ENCODE results near the gene ADAMTS17. TPM values are rescaled to one million over a fixed set of nuclear protein-coding genes. Genes with fewer than 3 reads are reported as not detected.

Gene ADAMTS17
- total and polyA plus RNA-seq, 3 donors from 2014 or later, result 6.8 to 17.8 (median 12.4) TPM

DNA sequence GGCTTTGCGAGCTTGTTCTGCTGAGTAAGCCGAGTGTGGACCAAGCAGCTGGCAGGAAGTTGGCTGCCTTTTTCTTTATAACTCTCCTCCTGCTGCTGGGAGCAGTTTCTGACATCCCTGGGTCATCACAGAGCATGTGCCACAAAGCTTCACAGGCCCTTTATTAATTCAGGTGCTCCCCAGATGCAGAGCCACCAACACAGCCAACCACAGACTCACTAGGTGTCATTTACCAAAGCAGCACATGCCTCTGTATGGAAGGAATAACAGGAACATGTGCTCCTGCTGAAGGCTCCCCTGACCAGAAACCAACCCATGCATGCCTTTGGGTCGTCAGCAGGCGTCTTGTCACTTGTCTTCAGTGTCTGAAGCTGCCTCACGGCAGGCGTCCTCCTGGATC, 152.5 kb downstream of the ADAMTS17 start:
- DNase-seq, result no peak
- WGBS, 2 donors, result 85 to 88% methylated on average over 6 of the region's 6 CpGs
- H3K9me3 ChIP-seq, result no peaks in the 10 kb centered on the region
- H3K36me3 ChIP-seq (ENCODE audit: low read depth, missing control alignments), result no peaks in the 10 kb centered on the region
- intact Hi-C loops (cut with DNase I; ENCODE audit: low total_unique reads), result no loop called here
- no peak overlapping the region for H3K4me3 ChIP-seq
- H3K4me1 ChIP-seq, result no peaks in the 10 kb centered on the region
- TF ChIP-seq, protein P1, sequence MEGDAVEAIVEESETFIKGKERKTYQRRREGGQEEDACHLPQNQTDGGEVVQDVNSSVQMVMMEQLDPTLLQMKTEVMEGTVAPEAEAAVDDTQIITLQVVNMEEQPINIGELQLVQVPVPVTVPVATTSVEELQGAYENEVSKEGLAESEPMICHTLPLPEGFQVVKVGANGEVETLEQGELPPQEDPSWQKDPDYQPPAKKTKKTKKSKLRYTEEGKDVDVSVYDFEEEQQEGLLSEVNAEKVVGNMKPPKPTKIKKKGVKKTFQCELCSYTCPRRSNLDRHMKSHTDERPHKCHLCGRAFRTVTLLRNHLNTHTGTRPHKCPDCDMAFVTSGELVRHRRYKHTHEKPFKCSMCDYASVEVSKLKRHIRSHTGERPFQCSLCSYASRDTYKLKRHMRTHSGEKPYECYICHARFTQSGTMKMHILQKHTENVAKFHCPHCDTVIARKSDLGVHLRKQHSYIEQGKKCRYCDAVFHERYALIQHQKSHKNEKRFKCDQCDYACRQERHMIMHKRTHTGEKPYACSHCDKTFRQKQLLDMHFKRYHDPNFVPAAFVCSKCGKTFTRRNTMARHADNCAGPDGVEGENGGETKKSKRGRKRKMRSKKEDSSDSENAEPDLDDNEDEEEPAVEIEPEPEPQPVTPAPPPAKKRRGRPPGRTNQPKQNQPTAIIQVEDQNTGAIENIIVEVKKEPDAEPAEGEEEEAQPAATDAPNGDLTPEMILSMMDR (IDR thresholded peaks at IDR 0.05), result no peak
- TF ChIP-seq POLR2A (IDR thresholded peaks at IDR 0.05), result no peak
- no peaks in the 10 kb centered on the region for H3K27me3 ChIP-seq
- no peak overlapping the region for H3K27ac ChIP-seq

DNA sequence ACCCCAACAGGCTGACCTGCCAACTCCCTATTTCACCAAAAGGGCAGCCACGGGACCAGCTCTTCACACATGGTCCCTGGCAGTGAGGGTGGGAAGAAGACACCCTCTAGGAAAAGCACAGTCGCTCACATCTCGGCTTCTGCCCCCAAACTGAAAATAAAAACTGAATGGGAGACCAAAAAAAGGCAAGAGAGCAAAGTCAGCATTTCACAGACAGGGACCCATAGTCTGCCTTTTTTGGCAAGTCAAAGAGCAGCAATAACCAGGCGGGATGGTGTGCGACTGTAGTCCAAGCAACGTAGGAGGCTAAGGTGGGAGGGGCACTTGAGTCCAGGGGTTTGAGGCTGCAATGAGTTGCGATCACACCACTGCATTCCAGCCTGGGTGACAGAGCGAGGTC, 154.1 kb downstream of the ADAMTS17 start:
- no peaks in the 10 kb centered on the region for H3K9me3 ChIP-seq
- no peaks in the 10 kb centered on the region for H3K36me3 ChIP-seq (ENCODE audit: low read depth, missing control alignments)
- H3K27ac ChIP-seq, result no peak overlapping the region
- TF ChIP-seq, protein P1 (IDR thresholded peaks at IDR 0.05), result no peak
- TF ChIP-seq POLR2A (IDR thresholded peaks at IDR 0.05), result no peak
- no peaks in the 10 kb centered on the region for H3K4me1 ChIP-seq
- no peak for DNase-seq
- H3K27me3 ChIP-seq, result no peaks in the 10 kb centered on the region
- intact Hi-C loops (cut with DNase I; ENCODE audit: low total_unique reads), result no loop called here
- H3K4me3 ChIP-seq, result no peak overlapping the region
- 83 to 93% methylated on average over 8 of the region's 8 CpGs for WGBS, 2 donors

DNA sequence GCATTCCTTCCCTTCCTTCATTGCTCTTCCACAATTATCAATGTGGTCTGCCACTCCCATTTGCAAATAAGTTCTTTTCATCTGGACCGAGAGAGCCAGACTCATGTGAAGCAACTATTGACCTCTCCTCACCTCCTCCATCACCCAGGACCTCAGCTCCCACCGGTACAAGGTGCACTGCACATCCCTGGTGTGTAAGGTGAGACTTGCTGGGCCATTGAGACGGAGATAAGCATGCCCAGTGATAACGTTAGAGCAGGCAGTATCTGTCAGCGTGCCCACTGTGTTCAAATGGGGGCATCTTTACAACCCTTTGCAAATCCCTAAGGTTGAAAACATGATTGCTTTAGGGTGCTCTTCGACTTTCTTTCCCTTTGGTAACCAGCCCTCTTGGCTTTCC, 154.8 kb downstream of the ADAMTS17 start:
- Histone ChIP-seq H3K4me1 (no peaks in the 10 kb centered on the region), H3K27ac (no peak overlapping the region), H3K9me3 (no peaks in the 10 kb centered on the region), H3K27me3 (no peaks in the 10 kb centered on the region), H3K36me3 (ENCODE audit: low read depth, missing control alignments) (no peaks in the 10 kb centered on the region), H3K4me3 (no peak overlapping the region)
- intact Hi-C loops (cut with DNase I; ENCODE audit: low total_unique reads), result no loop called here
- TF ChIP-seq, protein P1 (IDR thresholded peaks at IDR 0.05), result no peak
- TF ChIP-seq POLR2A (IDR thresholded peaks at IDR 0.05), result no peak
- no peak for DNase-seq
- WGBS, 2 donors, result 86 to 90% methylated on average over 6 of the region's 6 CpGs

DNA sequence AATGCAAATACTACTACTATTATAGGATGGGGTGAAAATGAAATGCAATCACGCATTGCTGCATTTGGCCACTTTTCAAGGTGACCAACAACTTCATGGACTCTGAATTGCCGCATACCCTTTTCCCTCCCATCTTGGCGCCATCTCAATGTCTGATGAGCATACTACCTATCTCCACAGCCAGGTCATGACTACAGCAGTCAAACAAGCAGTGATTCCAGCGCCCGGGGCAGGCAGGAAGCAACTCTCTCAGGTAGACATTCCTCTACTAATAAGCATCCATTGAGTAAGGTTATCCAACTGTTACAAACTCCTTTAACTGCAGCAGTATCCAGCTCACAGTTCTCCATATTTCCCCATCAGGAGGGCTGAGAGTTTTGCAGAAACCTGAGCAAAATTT, 155.4 kb downstream of the ADAMTS17 start:
- Histone ChIP-seq H3K27ac (no peak overlapping the region), H3K4me1 (no peaks in the 10 kb centered on the region), H3K27me3 (no peaks in the 10 kb centered on the region), H3K36me3 (ENCODE audit: low read depth, missing control alignments) (no peaks in the 10 kb centered on the region), H3K4me3 (no peak overlapping the region), H3K9me3 (no peaks in the 10 kb centered on the region)
- no peak for DNase-seq
- TF ChIP-seq, protein P1 (IDR thresholded peaks at IDR 0.05), result no peak
- no peak for TF ChIP-seq POLR2A (IDR thresholded peaks at IDR 0.05)
- intact Hi-C loops (cut with DNase I; ENCODE audit: low total_unique reads), result no loop called here
- 88 to 96% methylated on average over 5 of the region's 5 CpGs for WGBS, 2 donors

DNA sequence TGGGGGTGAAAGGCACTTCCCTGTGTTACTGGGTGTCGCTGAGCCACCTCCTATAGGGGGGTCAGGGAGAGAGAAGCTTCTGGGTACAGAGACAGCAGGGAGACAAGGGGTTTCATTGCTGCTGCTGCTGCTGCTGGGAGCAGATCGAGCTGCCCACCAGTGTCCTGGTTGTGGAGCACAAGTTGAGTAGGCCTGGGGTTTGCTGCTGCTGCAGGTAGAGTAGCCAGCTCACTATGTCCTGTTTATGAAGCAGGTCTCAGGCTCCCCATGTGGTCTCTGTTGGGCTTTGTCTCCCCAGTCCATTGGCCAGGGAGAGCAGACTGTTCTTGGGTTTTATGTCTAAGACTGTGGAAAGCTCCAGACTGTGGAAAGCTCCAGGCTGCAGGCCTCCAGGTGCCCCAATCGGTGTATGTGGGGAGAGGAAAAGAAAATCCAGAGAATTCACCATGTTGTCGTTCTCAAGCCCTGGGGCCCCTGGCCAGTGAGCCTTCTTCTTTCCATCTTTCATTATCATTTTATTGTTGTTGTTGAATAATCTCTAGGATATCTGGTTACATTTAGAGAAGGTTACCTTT, 157.8 kb downstream of the ADAMTS17 start:
- no peak for DNase-seq
- no peak overlapping the region for H3K4me3 ChIP-seq
- H3K36me3 ChIP-seq (ENCODE audit: low read depth, missing control alignments), result no peaks in the 10 kb centered on the region
- H3K27ac ChIP-seq, result no peak overlapping the region
- no peak for TF ChIP-seq POLR2A (IDR thresholded peaks at IDR 0.05)
- TF ChIP-seq, protein P1 (IDR thresholded peaks at IDR 0.05), result no peak
- intact Hi-C loops (cut with DNase I; ENCODE audit: low total_unique reads), result no loop called here
- no peaks in the 10 kb centered on the region for H3K9me3 ChIP-seq
- 90 to 98% methylated on average over 4 of the region's 4 CpGs for WGBS, 2 donors
- H3K4me1 ChIP-seq, result no peaks in the 10 kb centered on the region
- H3K27me3 ChIP-seq, result no peaks in the 10 kb centered on the region

Data from testis (tissue), 3 donors.